Stimulated activated CD4-positive, alpha-beta T cell treated with anti-CD3 and anti-CD28 coated beads, Interleukin-4, amount 100 ng/mL, for 1 hour (primary cell): ENCODE measurements around the gene WASF3.

Experiments used
- DNase-seq: peaks from one replicate; pipeline ENCODE4 v3.0.0-alpha.2; 2020

WASF3 gene

GRCh38 chr13:26646603-26647002, 89.1 kb downstream of the WASF3 start:
- no peak for DNase-seq

DNA sequence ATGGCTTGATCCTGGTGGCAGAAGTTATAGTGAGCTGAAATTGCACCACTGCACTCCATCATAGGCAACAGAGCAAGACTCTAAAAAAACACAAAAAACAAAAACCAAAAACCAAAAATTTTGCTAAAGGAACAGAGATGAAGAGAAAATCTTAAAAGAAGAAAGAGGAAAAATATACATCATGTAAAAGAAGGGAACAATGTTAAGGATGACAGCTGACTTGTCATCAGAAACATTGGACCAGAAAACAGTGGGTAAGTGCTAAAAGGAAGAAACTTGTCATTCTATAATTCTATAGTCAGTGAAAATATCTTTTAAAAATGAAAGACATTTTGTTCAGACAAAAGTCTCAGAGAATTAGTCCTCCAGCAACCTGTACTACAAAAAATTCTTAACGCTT, 93.8 kb downstream of the WASF3 start:
- DNase-seq, result no peak

- no peak for DNase-seq
Measured at GRCh38 chr13:26653310-26653709, 95.8 kb downstream of the WASF3 start.

DNA sequence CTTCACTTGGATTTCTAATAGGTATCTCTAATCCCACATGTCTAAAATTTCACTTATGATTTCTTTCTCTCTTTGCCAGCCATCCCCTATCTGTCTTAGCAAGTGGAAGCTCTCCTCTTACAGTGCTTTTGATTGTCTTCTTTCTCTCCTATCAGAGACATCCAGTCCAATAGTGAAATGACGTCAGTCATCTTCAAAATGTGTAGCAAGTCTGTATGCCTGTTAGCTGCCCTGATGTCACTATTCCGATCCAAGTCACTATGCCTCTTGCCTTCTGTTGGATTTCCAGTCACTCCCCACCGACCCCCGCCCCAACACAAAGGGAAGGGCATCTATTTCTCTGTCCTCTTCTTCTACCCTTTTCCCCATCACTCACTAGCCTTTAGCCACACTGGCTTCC, 96.4 kb downstream of the WASF3 start:
- DNase-seq, result no peak

GRCh38 chr13:26656919-26657318, 99.4 kb downstream of the WASF3 start:
- no peak for DNase-seq

- DNase-seq, result no peak
Measured at GRCh38 chr13:26658448-26659385, 101.2 kb downstream of the WASF3 start.

DNA sequence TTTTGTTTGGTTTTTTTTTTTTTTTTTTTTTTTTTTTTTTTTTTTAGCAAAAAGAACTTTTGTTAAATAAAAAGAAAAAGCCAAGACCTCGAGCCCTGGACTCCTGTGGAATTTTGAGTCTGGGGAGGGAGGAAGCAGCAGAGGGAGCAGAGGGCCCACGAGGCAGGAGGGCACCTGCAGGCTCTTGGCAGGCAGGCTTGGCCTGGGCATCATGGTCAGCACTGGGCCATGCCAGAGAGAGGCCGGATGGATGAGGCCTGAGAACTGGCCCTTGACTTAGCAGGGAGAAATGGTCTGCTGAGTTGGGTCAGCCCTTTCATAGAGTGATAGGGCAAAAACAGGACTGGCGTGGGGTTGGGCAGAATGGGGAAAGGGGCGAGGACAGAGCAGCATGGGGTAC, 102.7 kb downstream of the WASF3 start:
- DNase-seq, result no peak

DNA sequence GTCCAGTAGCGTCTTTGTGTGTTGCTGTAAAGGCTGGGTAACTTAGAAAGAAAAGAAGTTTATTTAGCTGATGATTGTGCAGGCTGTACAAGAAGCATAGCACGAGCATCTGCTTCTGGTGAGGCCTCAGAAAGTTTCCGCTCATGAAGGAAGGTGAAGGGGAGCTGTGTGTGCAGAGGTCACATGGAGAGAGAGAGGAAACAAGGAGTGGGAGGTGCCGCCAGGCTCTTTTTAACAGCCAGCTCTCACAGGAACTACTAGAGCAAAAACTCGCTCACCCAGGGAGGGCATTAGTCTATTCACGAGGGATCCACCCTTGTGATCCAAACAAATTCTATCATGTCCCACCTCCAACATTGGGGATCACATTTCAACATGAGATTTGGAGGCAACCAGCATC, 103.3 kb downstream of the WASF3 start:
- no peak for DNase-seq

- no peak for DNase-seq
Measured at GRCh38 chr13:26663791-26664190, 106.3 kb downstream of the WASF3 start.

DNA sequence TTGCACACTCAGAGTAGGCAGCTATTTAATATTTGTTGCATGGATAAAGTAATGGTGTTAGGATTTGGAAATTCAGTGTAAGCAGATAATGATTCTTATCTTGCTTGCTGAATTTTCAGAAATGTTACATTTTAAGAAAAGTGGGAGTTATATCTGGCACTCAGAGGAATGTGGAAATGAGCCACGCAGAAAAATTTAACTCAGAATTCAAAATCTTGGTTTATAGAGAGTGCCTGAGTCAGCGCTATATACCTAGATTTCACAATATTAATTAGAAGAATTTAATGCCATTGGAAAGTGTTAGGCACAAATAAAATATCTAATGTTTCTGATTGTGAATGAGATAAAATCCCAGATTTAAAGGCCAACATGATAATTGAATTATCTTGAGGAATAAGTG, 106.8 kb downstream of the WASF3 start:
- DNase-seq, result no peak

DNA sequence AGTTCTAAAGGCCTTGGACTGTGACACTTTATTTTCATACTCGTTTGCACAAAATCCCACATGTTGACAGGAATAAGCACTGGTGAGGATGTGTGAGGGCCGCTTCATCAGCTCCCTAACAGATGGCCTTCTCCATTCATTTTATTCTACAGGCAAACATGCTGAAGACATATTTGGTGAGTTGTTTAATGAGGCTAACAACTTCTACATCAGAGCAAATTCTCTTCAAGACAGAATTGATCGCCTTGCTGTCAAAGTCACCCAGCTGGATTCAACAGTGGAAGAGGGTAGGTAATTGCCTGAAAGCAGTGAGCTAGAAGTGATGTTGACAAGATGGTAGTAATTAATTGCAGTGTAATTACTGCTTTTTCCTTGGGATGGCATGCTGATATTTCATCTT, 107.4 kb downstream of the WASF3 start:
- no peak for DNase-seq

- no peak for DNase-seq
Measured at GRCh38 chr13:26668357-26669146, 111.1 kb downstream of the WASF3 start.

- DNase-seq, result no peak
Measured at GRCh38 chr13:26673890-26674289, 116.4 kb downstream of the WASF3 start.

DNA sequence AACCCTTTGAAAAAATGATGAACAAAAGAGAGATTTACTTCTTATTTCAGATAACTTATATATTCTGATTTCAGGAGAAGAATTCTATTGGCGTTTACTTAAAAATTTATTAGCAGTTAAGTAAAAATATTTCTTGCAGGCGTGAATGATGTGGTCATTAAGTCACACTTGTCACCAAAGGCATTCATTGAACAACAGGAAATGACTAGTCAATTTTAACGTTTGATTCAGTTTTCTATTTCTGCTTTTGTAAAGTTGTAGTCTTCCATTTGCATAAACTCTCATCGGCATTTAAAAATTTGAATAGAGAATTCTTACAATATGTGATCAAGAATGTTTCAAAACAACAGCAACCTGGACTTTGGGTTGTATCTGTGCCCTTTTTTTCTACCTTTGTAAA, 119.7 kb downstream of the WASF3 start:
- DNase-seq, result no peak

- no peak for DNase-seq
Measured at GRCh38 chr13:26678330-26678729, 120.8 kb downstream of the WASF3 start.

DNA sequence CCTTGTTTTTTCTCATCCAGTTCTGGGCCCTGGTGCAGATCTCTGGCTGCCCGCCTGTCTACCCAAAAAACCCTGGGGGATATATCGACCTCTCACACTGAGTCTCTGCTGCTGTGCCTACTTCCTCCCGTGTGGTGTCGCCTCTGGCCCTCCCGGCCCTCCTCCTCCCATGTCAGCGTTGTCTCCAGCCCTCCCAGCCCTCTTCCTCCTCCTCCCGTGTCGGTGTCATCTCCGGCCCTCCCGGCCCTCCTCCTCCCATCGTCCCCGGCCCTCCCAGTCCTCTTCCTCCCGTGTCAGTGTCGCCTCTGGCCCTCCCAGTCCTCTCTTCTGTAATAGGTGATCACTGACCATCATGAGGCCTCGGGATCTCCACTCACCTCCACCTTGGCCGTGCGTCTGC, 121.3 kb downstream of the WASF3 start:
- no peak for DNase-seq

- DNase-seq, result no peak
Measured at GRCh38 chr13:26679411-26680122, 122.1 kb downstream of the WASF3 start.

GRCh38 chr13:26680123-26680450, 122.6 kb downstream of the WASF3 start:
- DNase-seq, result no peak

DNA sequence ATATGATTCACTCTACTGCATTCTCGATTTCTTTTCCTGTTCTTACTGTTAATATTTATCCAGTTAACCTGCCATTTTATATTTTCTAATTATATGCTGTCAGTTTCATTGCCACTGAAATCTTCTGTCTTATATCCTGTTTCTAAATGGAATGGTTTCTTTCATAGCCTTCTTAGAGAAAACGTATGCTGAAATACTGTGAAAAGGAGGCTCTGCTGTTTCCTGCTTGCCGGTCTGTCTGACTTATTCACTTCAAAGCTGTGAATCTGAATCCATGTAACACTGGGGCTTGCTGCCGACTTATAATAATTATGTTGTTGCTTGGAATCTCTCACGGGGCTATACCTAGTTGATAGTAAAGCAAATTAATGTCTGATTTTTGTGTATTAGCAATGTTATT, 123.1 kb downstream of the WASF3 start:
- no peak for DNase-seq

DNA sequence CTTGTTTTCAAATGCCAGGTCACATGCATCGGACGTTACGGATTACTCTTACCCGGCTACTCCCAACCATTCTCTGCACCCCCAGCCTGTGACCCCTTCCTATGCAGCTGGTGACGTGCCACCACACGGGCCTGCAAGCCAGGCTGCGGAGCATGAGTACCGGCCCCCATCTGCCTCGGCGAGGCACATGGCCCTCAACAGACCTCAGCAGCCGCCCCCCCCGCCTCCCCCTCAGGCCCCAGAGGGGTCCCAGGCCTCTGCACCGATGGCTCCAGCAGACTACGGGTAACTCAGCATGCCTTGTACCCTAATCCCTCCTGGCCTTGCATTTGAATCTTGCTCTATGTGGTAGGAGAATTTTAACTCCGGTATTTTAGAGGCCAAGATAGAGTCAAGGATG, 123.6 kb downstream of the WASF3 start:
- DNase-seq, result no peak

DNA sequence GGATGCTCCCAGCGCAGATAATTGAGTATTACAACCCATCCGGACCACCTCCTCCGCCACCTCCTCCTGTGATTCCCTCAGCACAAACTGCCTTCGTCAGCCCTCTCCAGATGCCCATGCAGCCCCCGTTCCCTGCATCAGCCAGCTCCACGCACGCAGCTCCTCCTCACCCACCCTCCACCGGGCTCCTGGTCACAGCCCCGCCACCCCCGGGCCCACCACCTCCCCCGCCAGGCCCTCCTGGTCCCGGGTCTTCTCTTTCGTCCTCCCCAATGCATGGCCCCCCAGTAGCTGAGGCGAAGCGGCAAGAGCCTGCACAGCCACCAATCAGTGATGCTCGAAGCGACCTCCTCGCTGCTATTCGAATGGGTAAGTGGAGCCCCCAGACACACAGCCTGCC, 125.1 kb downstream of the WASF3 start:
- DNase-seq, result no peak

GRCh38 chr13:26685606-26686005, 128.1 kb downstream of the WASF3 start:
- no peak for DNase-seq

DNA sequence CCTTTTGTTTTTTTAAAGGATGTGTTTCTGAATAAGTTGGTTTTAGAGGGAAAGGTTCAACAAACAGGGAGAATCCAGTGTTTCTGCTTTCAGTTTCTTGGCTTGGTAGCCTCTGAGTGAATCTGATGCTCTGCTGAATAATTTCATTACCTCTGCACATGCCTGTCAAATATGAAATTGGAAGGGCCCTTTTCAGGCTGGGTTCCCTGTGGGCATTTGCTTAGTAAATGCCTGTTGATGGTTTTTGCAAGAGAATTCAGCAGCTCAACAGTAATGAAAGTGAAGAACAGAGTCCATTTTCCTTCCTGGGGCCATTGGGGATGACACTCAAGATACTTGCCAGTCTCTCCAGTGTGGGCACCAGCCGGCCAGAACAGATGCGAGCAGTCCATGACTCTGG, 128.8 kb downstream of the WASF3 start:
- no peak for DNase-seq

DNA sequence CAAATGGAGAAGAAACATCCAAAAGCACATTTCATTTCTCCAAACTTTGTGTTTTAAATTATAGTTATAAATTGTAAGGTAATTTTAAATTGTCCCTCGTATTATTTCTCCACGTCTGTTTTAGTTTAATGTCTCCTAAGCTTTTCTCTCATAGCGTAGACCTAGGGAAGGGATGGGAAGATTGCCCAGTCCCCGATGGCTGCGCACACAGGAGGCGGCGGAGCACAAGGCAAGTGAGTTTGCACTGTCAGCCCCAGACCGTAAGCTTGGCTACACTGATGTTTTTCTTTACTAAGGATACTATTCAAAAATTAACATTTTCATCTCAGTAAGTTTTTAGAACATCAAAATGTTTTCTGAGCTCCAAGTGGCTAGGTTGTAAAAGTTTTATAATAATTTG, 130.8 kb downstream of the WASF3 start:
- no peak for DNase-seq
